ENCODE measurements around the gene PEX1. TPM values are rescaled to one million over a fixed set of nuclear protein-coding genes. Genes with fewer than 3 reads are reported as not detected.

PEX1 gene
- total RNA-seq (ENCODE audit: low replicate concordance) = 10.1 and 12.8 TPM in 2 replicates

DNA sequence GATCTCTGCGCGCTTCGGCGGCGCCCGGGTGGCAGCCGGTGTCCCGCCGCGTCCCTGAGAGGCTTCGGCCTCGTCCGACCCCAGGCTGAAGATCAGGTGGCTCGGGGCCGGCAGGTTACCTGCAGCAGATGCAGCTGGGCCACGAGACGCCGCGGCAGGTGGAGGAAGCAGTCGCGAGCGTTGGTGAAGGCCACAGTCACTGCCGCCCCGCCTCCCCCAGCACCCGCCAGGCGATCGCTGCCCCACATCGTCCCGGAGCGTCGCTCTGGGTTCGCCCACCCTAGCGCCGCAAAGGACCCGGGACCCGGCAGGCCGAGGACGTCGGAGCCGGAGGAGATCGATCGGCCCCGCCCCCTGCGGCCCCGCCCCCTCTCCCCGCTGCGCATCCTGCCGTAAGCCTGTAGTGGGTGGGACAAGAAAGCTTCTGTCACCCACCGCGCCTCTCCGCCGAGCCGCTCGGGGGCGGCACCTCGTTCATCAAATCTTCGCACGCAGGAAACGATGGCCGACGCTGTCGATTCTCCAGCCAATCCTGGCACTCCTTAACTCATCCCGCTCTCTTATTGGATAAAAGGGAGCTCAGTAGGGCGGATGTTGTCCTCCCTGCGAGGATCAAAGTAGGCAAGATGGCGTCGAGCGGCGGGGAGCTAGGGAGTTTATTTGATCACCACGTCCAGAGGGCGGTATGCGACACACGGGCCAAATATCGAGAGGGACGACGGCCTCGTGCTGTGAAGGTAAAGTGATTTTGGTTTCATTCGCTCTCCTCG is at the start of gene PEX1, which contains the start of gene RBM48:
Gene PEX1, minus strand, starts transcription at position 333 of the 770 bp plus-strand sequence. Its CDS starts 85 bp downstream, at position 248.
Gene RBM48, plus strand, starts transcription at position 608 of the 770 bp plus-strand sequence. Its CDS starts 19 bp downstream, at position 627.

DNA sequence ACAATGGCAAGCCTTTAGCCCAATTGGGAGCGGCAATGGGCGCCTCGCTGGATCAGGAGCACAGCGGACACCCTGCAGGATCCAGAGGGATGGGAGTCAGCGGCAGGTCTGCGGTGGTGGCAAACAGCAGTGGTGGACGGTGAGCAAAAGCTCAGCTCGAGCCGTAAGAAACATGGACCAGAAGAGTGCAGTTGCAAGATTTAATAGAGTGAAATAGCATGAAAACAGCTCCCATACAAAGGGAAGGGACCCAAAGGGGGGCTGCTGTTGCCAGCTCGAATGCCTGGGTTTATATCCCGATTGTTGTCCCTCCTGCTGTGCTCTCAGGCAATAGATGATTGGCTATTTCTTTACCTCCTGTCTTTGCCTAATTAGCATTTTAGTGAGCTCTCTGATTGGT is 50.6 kb downstream of the PEX1 start, which contains the start of gene ERVW-1:
Gene ERVW-1, minus strand, starts transcription at position 266 of the 400 bp plus-strand sequence. CDS start 7,565 bp downstream, outside the sequence.

DNA sequence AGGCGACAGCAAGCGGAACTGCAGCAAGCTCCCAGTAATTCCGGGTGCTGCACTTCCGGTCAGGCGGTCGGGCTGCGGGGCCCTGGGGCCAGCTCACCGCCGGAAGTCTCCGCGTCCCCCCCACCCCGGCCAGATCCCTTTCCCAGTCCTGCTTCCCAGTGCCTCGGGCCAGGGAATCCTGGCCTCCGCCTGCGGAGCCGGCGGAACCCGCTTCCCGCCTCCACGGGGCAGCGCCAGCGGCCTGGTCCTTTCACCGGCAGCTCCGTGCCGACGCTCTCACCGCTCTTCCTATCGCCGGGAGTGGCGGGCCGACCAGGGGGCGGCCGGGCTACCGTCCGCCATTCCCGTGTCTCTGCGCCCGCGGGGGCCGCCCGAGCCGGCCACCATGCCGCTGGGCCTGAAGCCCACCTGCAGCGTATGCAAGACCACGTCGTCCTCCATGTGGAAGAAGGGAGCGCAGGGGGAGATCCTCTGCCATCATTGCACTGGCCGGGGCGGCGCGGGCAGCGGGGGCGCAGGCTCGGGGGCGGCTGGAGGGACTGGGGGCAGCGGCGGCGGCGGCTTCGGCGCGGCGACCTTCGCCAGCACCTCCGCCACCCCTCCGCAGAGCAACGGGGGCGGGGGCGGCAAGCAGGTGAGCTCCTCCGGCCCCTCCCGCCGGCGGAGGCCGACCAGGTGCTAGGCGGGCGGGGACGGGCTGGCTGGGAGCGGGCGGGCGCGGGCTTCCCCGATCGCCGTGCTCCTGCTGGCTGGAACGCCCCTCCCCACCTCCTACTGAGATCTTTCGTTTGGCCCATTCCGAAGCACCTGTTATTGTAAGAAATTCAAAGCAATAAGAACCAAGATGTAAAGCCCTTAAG is 80.7 kb downstream of the PEX1 start, which contains the start of gene GATAD1:
Gene GATAD1, plus strand, starts transcription at position 138 of the 860 bp plus-strand sequence. Its CDS starts 248 bp downstream, at position 386.

Other genes with a start within 250 kb of the PEX1 start
- 13.0 and 16.5 TPM in 2 replicates for gene GATAD1, start 81.0 kb downstream of the PEX1 start, total RNA-seq (ENCODE audit: low replicate concordance)
- gene ERVW-1, start 50.6 kb downstream of the PEX1 start, total RNA-seq (ENCODE audit: low replicate concordance) = not detected in 2 replicates
- gene RBM48, start 275 bp upstream of the PEX1 start, total RNA-seq (ENCODE audit: low replicate concordance) = 7.7 and 12.9 TPM in 2 replicates
- 9.5 and 9.8 TPM in 2 replicates for gene FAM133B, start 61.9 kb upstream of the PEX1 start, total RNA-seq (ENCODE audit: low replicate concordance)